SK-N-SH treated with all-trans-retinoic acid at 6 μM for 48 hours (cell line): ENCODE results near the gene DUSP7.

Experiments
- ATAC-seq: fragments of 200-7000 bp; cut with Tn5 transposase; 3 replicates; pipeline ENCODE4 v1.9.1; 2020; ENCODE audit warnings: mild to moderate bottlenecking, moderate library complexity
- ARNTL ChIP-seq: fragments of 450-650 bp; formaldehyde crosslinking; IDR thresholded peaks from 2 replicates; pipeline ENCODE4 v1.5.0; 2020; ENCODE audit warnings: low read depth, mild to moderate bottlenecking, moderate library complexity, borderline replicate concordance
- BACH2 ChIP-seq: fragments of 250-450 bp; sonication (Bioruptor Pico); IDR thresholded peaks from 2 replicates; pipeline ENCODE4 v1.9.0; 2021; ENCODE audit warnings: mild to moderate bottlenecking, borderline replicate concordance
- ESRRG ChIP-seq: fragments of 250-450 bp; sonication (Bioruptor Pico); IDR thresholded peaks from 2 replicates; pipeline ENCODE4 v1.6.1; 2021; ENCODE audit warnings: mild to moderate bottlenecking
- GLIS3 ChIP-seq: fragments of 250-450 bp; sonication (Bioruptor Pico); IDR thresholded peaks from 2 replicates; pipeline ENCODE4 v1.5.0; 2020; ENCODE audit warnings: mild to moderate bottlenecking, moderate library complexity
- ISL1 ChIP-seq: fragments of 250-450 bp; sonication (Bioruptor Pico); IDR thresholded peaks from 2 replicates; pipeline ENCODE4 v2.1.2; 2022; ENCODE audit warnings: mild to moderate bottlenecking, moderate library complexity
- OSR1 ChIP-seq: fragments of 250-450 bp; sonication (Bioruptor Pico); IDR thresholded peaks from 2 replicates; pipeline ENCODE4 v1.8.0; 2022; ENCODE audit warnings: moderate library complexity, mild to moderate bottlenecking, inconsistent platforms
- PPARA ChIP-seq: fragments of 250-450 bp; sonication (Bioruptor Pico); IDR thresholded peaks from 2 replicates; pipeline ENCODE4 v1.5.0; 2020; ENCODE audit warnings: mild to moderate bottlenecking, borderline replicate concordance
- RARB ChIP-seq: fragments of 250-450 bp; sonication (Bioruptor Pico); IDR thresholded peaks from 2 replicates; pipeline ENCODE4 v1.8.0; 2021; ENCODE audit warnings: mild to moderate bottlenecking, moderate library complexity
- SNAI2 ChIP-seq: fragments of 250-450 bp; sonication (Bioruptor Pico); IDR thresholded peaks from 2 replicates; pipeline ENCODE4 v1.5.0; 2020; ENCODE audit warnings: mild to moderate bottlenecking, moderate library complexity
- TCF4 ChIP-seq: fragments of 250-450 bp; sonication (Bioruptor Pico); IDR thresholded peaks from 2 replicates; pipeline ENCODE4 v1.8.0; 2021; ENCODE audit warnings: mild to moderate bottlenecking, moderate library complexity, borderline replicate concordance
- TOX ChIP-seq: fragments of 250-450 bp; sonication (Bioruptor Pico); IDR thresholded peaks from 2 replicates; pipeline ENCODE4 v1.8.0; 2021; ENCODE audit warnings: mild to moderate bottlenecking, moderate library complexity, borderline replicate concordance
- ZC3H10 ChIP-seq: fragments of 250-450 bp; sonication (Bioruptor Pico); IDR thresholded peaks from 2 replicates; pipeline ENCODE4 v1.5.1; 2021; ENCODE audit warnings: mild to moderate bottlenecking, moderate library complexity
- ZFP3 ChIP-seq: fragments of 250-450 bp; sonication (Bioruptor Pico); IDR thresholded peaks from 2 replicates; pipeline ENCODE4 v1.5.0; 2020; ENCODE audit warnings: mild to moderate bottlenecking, moderate library complexity
- ZNF70 ChIP-seq: fragments of 450-650 bp; formaldehyde crosslinking; IDR thresholded peaks from 2 replicates; pipeline ENCODE4 v1.5.0; 2020; ENCODE audit warnings: mild to moderate bottlenecking, moderate library complexity
- TF ChIP-seq, protein P1 (sequence below): fragments of 250-450 bp; sonication (Bioruptor Pico); IDR thresholded peaks from 2 replicates; pipeline ENCODE4 v1.8.0; 2020; ENCODE audit warnings: mild to moderate bottlenecking, moderate library complexity, borderline replicate concordance
- TF ChIP-seq, protein P2 (sequence below): fragments of 250-450 bp; sonication (Bioruptor Pico); IDR thresholded peaks from 2 replicates; pipeline ENCODE4 v1.5.0; 2020; ENCODE audit warnings: mild to moderate bottlenecking, moderate library complexity
- TF ChIP-seq, protein P3 (sequence below): fragments of 250-450 bp; sonication (Bioruptor Pico); IDR thresholded peaks from 2 replicates; pipeline ENCODE4 v1.5.1; 2021; ENCODE audit warnings: mild to moderate bottlenecking, moderate library complexity
- TF ChIP-seq, protein P4 (sequence below): fragments of 250-450 bp; sonication (Bioruptor Pico); IDR thresholded peaks from 2 replicates; pipeline ENCODE4 v1.8.0; 2021; ENCODE audit warnings: low read depth, mild to moderate bottlenecking, moderate library complexity, borderline replicate concordance
- TF ChIP-seq, protein P5 (sequence below): fragments of 250-450 bp; sonication (Bioruptor Pico); IDR thresholded peaks from 2 replicates; pipeline ENCODE4 v1.5.1; 2020; ENCODE audit warnings: low read depth, mild to moderate bottlenecking, moderate library complexity

Gene DUSP7

DNA sequence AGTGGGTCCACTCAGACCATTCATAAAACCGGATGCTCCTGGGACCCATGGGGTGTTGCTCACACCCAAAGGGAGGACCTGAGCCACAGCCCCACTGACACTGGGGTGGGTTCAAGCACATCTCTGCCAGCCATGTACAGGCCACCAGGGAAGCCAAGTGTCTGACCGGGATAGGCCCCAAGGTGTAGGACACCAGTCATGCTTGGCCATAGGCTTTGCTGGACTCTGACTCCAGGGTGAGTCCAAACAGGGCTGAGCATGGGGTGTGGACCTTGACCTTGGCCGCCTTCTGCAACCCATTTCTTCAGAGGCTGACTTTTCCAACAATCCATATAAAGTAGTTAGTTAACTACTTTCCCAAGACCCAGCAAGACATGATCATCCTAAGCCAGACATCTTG, 31.4 kb upstream of the DUSP7 start:
- no peak for ATAC-seq
- TF ChIP-seq SNAI2 = no peak
- TF ChIP-seq, protein P1, sequence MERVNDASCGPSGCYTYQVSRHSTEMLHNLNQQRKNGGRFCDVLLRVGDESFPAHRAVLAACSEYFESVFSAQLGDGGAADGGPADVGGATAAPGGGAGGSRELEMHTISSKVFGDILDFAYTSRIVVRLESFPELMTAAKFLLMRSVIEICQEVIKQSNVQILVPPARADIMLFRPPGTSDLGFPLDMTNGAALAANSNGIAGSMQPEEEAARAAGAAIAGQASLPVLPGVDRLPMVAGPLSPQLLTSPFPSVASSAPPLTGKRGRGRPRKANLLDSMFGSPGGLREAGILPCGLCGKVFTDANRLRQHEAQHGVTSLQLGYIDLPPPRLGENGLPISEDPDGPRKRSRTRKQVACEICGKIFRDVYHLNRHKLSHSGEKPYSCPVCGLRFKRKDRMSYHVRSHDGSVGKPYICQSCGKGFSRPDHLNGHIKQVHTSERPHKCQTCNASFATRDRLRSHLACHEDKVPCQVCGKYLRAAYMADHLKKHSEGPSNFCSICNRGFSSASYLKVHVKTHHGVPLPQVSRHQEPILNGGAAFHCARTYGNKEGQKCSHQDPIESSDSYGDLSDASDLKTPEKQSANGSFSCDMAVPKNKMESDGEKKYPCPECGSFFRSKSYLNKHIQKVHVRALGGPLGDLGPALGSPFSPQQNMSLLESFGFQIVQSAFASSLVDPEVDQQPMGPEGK = no peak
- TF ChIP-seq ISL1 (CRISPR knock-in tag) = no peak
- TF ChIP-seq GLIS3 (CRISPR knock-in tag) = no peak
- TF ChIP-seq TOX (CRISPR knock-in tag) = no peak
- no peak for TF ChIP-seq BACH2 (CRISPR knock-in tag)
- no peak for TF ChIP-seq ZC3H10
- TF ChIP-seq, protein P2, sequence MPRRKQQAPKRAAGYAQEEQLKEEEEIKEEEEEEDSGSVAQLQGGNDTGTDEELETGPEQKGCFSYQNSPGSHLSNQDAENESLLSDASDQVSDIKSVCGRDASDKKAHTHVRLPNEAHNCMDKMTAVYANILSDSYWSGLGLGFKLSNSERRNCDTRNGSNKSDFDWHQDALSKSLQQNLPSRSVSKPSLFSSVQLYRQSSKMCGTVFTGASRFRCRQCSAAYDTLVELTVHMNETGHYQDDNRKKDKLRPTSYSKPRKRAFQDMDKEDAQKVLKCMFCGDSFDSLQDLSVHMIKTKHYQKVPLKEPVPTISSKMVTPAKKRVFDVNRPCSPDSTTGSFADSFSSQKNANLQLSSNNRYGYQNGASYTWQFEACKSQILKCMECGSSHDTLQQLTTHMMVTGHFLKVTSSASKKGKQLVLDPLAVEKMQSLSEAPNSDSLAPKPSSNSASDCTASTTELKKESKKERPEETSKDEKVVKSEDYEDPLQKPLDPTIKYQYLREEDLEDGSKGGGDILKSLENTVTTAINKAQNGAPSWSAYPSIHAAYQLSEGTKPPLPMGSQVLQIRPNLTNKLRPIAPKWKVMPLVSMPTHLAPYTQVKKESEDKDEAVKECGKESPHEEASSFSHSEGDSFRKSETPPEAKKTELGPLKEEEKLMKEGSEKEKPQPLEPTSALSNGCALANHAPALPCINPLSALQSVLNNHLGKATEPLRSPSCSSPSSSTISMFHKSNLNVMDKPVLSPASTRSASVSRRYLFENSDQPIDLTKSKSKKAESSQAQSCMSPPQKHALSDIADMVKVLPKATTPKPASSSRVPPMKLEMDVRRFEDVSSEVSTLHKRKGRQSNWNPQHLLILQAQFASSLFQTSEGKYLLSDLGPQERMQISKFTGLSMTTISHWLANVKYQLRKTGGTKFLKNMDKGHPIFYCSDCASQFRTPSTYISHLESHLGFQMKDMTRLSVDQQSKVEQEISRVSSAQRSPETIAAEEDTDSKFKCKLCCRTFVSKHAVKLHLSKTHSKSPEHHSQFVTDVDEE (CRISPR knock-in tag) = no peak
- no peak for TF ChIP-seq RARB (CRISPR knock-in tag)
- TF ChIP-seq ARNTL (CRISPR knock-in tag) = no peak
- TF ChIP-seq ZFP3 (CRISPR knock-in tag) = no peak
- TF ChIP-seq ESRRG (CRISPR knock-in tag) = no peak

DNA sequence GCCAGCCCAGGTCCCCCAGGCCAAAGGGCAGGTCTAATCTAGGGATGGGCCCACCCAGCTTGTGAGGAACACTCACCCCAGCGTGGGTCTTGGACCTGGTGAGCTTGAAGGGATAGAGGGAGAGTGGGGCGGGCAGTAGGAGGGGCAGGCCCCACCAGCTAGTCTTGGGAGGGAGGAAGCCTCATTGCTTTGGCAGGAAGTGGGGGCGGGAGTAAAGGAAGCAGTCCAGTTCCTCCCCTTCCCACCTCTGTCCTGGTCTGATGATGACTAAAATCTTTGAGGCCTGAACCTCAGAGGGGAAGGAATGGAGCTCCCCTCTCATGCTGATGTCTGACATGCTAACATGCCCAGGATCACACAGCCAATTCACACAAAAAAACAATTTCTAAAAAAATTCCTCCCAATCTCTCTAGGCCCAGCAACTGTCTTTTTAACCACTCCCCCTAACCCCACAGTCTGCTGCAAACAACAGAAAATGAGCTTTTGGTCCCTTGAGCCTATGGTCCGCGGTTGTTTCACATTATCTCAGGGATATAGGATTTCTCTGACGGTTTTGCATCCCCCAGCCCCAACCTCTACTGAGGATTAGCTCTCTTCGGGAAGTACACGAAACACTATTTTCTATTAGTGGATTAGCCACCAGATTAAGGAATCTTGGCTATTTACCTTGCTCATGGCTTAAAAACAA, 30.7 kb upstream of the DUSP7 start:
- no peak for ATAC-seq
- TF ChIP-seq RARB (CRISPR knock-in tag) = no peak
- no peak for TF ChIP-seq OSR1 (CRISPR knock-in tag)
- TF ChIP-seq, protein P3, sequence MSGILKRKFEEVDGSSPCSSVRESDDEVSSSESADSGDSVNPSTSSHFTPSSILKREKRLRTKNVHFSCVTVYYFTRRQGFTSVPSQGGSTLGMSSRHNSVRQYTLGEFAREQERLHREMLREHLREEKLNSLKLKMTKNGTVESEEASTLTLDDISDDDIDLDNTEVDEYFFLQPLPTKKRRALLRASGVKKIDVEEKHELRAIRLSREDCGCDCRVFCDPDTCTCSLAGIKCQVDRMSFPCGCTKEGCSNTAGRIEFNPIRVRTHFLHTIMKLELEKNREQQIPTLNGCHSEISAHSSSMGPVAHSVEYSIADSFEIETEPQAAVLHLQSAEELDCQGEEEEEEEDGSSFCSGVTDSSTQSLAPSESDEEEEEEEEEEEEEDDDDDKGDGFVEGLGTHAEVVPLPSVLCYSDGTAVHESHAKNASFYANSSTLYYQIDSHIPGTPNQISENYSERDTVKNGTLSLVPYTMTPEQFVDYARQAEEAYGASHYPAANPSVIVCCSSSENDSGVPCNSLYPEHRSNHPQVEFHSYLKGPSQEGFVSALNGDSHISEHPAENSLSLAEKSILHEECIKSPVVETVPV = no peak
- no peak for TF ChIP-seq TCF4
- TF ChIP-seq, protein P4, sequence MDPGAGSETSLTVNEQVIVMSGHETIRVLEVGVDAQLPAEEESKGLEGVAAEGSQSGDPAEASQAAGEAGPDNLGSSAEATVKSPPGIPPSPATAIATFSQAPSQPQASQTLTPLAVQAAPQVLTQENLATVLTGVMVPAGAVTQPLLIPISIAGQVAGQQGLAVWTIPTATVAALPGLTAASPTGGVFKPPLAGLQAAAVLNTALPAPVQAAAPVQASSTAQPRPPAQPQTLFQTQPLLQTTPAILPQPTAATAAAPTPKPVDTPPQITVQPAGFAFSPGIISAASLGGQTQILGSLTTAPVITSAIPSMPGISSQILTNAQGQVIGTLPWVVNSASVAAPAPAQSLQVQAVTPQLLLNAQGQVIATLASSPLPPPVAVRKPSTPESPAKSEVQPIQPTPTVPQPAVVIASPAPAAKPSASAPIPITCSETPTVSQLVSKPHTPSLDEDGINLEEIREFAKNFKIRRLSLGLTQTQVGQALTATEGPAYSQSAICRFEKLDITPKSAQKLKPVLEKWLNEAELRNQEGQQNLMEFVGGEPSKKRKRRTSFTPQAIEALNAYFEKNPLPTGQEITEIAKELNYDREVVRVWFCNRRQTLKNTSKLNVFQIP (CRISPR knock-in tag) = no peak
- no peak for TF ChIP-seq GLIS3 (CRISPR knock-in tag)
- no peak for TF ChIP-seq SNAI2
- no peak for TF ChIP-seq ESRRG (CRISPR knock-in tag)
- no peak for TF ChIP-seq ISL1 (CRISPR knock-in tag)
- TF ChIP-seq, protein P1 = no peak
- no peak for TF ChIP-seq ZC3H10
- no peak for TF ChIP-seq BACH2 (CRISPR knock-in tag)
- no peak for TF ChIP-seq ZNF70 (CRISPR knock-in tag)

DNA sequence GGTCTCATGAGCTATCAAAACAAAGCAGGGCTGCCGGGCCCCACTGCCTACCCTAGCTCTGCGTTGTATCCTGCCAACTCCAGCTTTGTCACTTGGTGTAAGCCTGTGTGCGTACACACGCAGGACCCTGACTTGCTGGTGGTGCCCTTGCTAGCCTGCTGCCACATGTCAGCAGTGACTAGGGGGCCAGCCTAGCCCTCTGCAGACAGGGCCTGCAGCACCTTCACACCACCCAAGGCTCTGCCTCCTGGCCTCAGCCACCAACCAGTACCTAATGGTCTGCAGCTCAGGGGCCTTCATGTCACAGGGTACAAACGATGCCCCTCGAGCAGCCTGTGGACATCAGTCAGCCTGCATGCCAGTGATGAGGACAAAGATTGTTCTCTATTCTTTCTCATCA, 30.1 kb upstream of the DUSP7 start:
- no peak for ATAC-seq
- TF ChIP-seq ARNTL (CRISPR knock-in tag) = no peak
- TF ChIP-seq ZNF70 (CRISPR knock-in tag) = no peak
- no peak for TF ChIP-seq TCF4
- TF ChIP-seq OSR1 (CRISPR knock-in tag) = no peak
- no peak for TF ChIP-seq ZFP3 (CRISPR knock-in tag)
- TF ChIP-seq, protein P5, sequence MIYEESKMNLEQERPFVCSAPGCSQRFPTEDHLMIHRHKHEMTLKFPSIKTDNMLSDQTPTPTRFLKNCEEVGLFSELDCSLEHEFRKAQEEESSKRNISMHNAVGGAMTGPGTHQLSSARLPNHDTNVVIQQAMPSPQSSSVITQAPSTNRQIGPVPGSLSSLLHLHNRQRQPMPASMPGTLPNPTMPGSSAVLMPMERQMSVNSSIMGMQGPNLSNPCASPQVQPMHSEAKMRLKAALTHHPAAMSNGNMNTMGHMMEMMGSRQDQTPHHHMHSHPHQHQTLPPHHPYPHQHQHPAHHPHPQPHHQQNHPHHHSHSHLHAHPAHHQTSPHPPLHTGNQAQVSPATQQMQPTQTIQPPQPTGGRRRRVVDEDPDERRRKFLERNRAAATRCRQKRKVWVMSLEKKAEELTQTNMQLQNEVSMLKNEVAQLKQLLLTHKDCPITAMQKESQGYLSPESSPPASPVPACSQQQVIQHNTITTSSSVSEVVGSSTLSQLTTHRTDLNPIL (CRISPR knock-in tag) = no peak
- TF ChIP-seq, protein P4 (CRISPR knock-in tag) = no peak
- TF ChIP-seq GLIS3 (CRISPR knock-in tag) = no peak
- no peak for TF ChIP-seq PPARA (CRISPR knock-in tag)
- TF ChIP-seq, protein P3 = no peak
